Measurements from ENCODE around the gene TMCC1. TPM values are rescaled to one million over a fixed set of nuclear protein-coding genes. Genes with fewer than 3 reads are reported as not detected.
A peak's percentile ranks its signal among the peaks of the same experiment; 100 is the strongest.
"Not testable (repeated sequence)": the region's sequence is repeated elsewhere in the genome, so short reads cannot be mapped to it uniquely, and the experiment has no call there.

The TMCC1 gene
- total RNA-seq, 1 donor from 2014 or later = 42.3 TPM

DNA sequence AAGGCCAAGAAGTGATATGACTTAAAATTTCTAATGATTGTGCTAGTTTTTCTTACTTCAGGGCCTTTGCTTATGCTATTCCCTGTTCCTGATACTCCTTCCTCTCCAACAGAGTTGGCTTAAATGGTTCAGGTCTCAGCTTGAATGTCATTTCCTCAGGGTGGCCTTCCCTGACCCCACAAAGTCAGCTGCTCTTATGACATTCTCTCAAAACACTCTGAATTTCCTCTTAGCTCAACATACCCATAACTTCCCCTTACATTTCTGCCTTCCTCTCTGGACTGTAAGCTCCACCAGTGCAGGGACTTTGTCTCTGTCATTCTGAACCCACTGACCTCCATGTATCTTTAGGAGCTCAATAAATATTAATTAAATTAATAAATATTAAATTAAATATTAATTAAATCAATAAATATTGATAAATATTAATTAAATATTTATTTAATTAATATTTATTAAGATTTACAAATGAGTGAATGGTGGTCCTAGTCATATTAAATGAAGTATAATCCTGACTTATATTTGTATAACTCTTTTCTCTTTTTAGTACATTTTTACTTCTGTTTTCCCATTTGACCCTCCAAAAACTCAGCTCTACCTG lies 17.9 kb upstream of the TMCC1 start:
- TF ChIP-seq CTCF (IDR thresholded peaks at IDR 0.05) = no peak
- no peak for DNase-seq
- Histone ChIP-seq H3K4me1 (no peaks in the 10 kb centered on the region), H3K27ac (no peak overlapping the region), H3K36me3 (no peaks in the 10 kb centered on the region), H3K9me3 (peaks cover 9% of the 10 kb centered on the region), H3K4me3 (no peak overlapping the region), H3K27me3 (no peaks in the 10 kb centered on the region)
- ATAC-seq = peak; percentile 92
- intact Hi-C loops (cut with DNase I) = no loop called here

GRCh38 chr3:129909235-129909634 lies 15.7 kb upstream of the TMCC1 start:
- DNase-seq; H3K27ac ChIP-seq; H3K4me1 ChIP-seq; H3K4me3 ChIP-seq; ATAC-seq; H3K36me3 ChIP-seq; H3K27me3 ChIP-seq; intact Hi-C loops (cut with DNase I): not testable (repeated sequence)
- H3K9me3 ChIP-seq = peaks cover 15% of the 10 kb centered on the region

DNA sequence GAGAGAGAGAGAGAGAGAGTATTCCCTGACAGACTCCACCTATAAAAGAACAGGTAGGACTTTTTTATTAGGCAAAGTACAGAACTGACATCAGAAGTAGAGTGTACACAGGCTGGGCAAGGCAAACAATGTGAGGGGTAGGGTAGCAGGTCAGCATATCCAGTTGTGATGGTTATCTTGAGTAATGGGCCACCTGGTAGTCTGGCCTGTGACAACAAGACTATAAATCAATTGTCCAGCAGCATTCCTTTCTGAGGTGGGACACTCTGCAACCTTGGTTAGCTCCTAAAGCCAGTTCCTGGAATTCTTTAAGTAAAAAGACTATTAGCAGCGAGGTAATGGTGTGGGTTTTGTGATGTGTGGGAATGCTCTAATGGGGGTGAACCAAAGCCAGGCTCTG lies 14.9 kb upstream of the TMCC1 start:
- Histone ChIP-seq H3K4me3 (no peak overlapping the region), H3K9me3 (peaks cover 15% of the 10 kb centered on the region), H3K4me1 (no peaks in the 10 kb centered on the region), H3K36me3 (no peaks in the 10 kb centered on the region), H3K27me3 (no peaks in the 10 kb centered on the region), H3K27ac (no peak overlapping the region)
- intact Hi-C loops (cut with DNase I) = no loop called here
- no peak for DNase-seq
- no peak for TF ChIP-seq CTCF (IDR thresholded peaks at IDR 0.05)
- ATAC-seq = no peak

DNA sequence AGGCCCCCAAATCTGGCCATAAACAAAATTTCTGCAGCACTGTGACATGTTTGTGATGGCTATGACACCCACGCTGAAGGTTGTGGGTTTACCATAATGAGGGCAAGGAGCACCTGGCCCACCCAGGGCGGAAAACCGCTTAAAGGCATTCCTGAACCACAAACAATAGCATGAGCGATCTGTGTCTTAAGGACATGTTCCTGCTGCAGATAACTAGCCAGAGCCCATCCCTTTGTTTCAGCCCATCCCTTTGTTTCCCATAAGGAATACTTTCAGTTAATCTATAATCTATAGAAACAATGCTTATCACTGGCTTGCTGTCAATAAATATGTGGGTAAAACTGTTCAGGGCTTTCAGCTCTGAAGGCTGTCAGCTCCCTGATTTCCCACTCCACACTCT lies 7.8 kb upstream of the TMCC1 start:
- H3K9me3 ChIP-seq; ATAC-seq; H3K4me3 ChIP-seq; H3K4me1 ChIP-seq; H3K36me3 ChIP-seq; H3K27me3 ChIP-seq; DNase-seq; intact Hi-C loops (cut with DNase I); H3K27ac ChIP-seq: not testable (repeated sequence)

DNA sequence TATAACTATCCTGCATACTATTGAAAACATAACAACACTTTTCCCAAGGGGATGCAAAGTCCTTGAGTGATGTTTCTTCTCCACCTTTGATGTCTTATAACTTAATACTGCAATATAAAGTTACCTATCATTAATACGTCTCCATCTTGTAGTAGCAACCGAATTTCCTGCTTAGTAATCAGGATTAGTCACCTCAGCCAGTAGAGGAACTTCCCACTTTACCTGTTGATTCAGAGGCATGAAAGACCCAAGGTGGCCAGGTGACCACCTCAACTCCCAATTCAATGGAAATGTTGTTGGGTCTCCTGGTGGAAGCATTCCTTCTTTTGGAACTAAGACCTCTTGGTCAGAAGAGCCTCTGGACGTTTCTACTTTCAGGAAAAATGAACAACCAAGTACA lies 3.5 kb upstream of the TMCC1 start:
- no peaks in the 10 kb centered on the region for H3K9me3 ChIP-seq
- DNase-seq = no peak
- H3K27ac ChIP-seq = no peak overlapping the region
- H3K27me3 ChIP-seq = no peaks in the 10 kb centered on the region
- intact Hi-C loops (cut with DNase I) = no loop called here
- H3K36me3 ChIP-seq = no peaks in the 10 kb centered on the region
- TF ChIP-seq CTCF (IDR thresholded peaks at IDR 0.05) = no peak
- H3K4me3 ChIP-seq = no peak overlapping the region
- peaks cover 14% of the 10 kb centered on the region for H3K4me1 ChIP-seq
- ATAC-seq = no peak

DNA sequence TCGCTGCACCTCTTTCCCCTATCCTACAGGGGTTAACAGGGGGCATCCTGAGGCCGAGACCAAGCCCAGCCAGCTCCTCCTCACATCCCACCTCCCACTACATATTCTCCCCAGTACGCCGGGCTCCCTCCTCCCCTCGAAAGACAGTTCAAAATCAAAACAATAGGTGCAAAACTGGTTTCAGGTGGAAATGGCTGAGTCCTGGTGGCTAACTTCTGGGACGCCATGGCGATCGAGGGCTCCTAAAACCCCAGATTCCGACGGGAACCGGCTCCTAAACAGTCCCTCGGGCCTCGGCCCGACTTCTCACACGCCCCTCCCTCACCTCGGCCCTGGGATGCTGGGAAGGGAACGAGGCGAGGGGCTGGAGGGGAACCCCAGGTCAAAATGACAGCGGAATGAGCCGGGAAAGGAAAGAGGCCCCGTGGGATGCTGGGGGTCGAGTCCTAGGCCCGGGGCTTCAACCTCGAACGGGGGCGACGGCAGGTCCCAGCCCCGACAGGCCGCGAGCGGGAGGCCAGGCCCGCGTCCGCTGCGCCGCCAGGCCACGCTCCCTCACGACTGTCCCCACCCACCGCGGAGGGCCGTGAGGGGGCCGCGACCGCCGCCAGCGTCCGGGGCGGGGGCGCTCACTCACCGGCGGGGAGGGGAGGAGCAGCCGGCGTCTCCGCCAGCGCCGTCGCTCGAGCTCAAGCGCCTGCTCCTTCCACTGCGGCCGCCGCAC lies 492 bp downstream of the TMCC1 start:
- DNase-seq = peak; percentile 89
- H3K4me1 ChIP-seq = peaks cover 39% of the 10 kb centered on the region

More for the DNA sequence above, 492 bp downstream of the TMCC1 start:
- no peaks in the 10 kb centered on the region for H3K36me3 ChIP-seq
- H3K9me3 ChIP-seq = no peaks in the 10 kb centered on the region
- peak; percentile 85 for ATAC-seq
- H3K4me3 ChIP-seq = peak overlapping the region; percentile 84
- intact Hi-C loops (cut with DNase I) = no loop called here
- TF ChIP-seq CTCF (IDR thresholded peaks at IDR 0.05) = no peak
- H3K27ac ChIP-seq = peak overlapping the region; percentile 94
- H3K27me3 ChIP-seq = no peaks in the 10 kb centered on the region
